ENCODE results near the gene GREB1.

Gene GREB1

DNA sequence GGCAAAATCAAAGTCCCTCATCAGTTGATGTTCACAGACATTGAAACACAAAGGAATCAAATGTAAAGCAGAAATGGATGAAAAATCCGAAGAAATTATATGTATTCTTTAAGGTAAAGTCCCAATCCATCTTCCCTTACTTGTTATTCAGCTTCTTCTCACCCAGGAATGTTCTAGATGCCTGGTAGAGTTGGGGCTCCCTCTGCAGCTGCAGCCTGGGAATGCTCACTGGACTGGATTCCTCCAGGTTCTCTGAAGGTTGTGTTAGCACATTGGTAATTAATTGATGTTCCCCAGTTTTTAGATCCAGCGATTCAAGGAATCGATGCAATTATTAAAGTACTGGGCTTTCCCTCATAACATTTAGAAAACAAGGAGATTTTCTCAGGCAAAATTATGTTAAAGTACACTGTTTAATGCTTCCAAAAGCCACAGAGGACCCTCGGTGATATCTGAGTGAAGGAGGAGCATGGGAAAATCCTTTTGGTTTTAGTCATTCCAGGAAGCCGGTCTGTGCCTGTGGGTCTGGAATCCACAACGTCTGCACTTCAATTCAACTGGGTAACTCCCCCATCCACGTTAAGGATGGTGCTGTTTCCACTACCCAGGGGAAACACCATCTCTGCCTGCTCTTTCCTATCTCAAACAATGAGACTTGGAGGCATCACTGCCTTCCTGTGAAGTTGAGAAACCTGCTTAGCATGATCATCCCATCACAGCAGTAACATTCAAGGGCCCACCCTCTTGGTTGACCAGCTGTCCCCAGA, 114.2 kb downstream of the GREB1 start:
- Histone ChIP-seq H3K9me3 (ENCODE audit: insufficient read depth, low read length) (peaks cover 3% of the 10 kb centered on the region; the same call in 1 of the 2 replicates), H3K4me2 (ENCODE audit: low read depth, low read length, poor library complexity, severe bottlenecking) (no peak overlapping the region), H3K36me3 (ENCODE audit: low read length) (no peaks in the 10 kb centered on the region), H2AFZ (ENCODE audit: low read depth, low read length, severe bottlenecking) (no peak overlapping the region), H3K9ac (ENCODE audit: low read length) (no peak overlapping the region), H3K9me2 (replicated peaks; ENCODE audit: insufficient read depth, low read length) (no peaks in the 10 kb centered on the region), H3K79me2 (ENCODE audit: insufficient read depth, low read length) (no peaks in the 10 kb centered on the region), H4K20me1 (ENCODE audit: low read depth, low read length) (no peaks in the 10 kb centered on the region), H3K4me3 (ENCODE audit: insufficient read depth, low read length, poor library complexity, severe bottlenecking) (no peak overlapping the region), H3K27me3 (ENCODE audit: low read length) (no peaks in the 10 kb centered on the region; the same call in 1 of the 2 replicates), H3K27ac (ENCODE audit: low read depth, low read length) (no peak overlapping the region), H3F3A (ENCODE audit: insufficient read depth) (no peaks in the 10 kb centered on the region)
- TF ChIP-seq EZH2phosphoT487 (conservative IDR thresholded peaks at IDR 0.05; ENCODE audit: low read length), result no peak
- TF ChIP-seq, protein P1, sequence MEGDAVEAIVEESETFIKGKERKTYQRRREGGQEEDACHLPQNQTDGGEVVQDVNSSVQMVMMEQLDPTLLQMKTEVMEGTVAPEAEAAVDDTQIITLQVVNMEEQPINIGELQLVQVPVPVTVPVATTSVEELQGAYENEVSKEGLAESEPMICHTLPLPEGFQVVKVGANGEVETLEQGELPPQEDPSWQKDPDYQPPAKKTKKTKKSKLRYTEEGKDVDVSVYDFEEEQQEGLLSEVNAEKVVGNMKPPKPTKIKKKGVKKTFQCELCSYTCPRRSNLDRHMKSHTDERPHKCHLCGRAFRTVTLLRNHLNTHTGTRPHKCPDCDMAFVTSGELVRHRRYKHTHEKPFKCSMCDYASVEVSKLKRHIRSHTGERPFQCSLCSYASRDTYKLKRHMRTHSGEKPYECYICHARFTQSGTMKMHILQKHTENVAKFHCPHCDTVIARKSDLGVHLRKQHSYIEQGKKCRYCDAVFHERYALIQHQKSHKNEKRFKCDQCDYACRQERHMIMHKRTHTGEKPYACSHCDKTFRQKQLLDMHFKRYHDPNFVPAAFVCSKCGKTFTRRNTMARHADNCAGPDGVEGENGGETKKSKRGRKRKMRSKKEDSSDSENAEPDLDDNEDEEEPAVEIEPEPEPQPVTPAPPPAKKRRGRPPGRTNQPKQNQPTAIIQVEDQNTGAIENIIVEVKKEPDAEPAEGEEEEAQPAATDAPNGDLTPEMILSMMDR (IDR thresholded peaks at IDR 0.05; ENCODE audit: insufficient read depth, low read length, poor library complexity, severe bottlenecking), result no peak

- no peak overlapping the region for H3K4me2 ChIP-seq (ENCODE audit: low read depth, low read length, poor library complexity, severe bottlenecking)
- H3F3A ChIP-seq (ENCODE audit: insufficient read depth), result no peaks in the 10 kb centered on the region
- H3K36me3 ChIP-seq (ENCODE audit: low read length), result no peaks in the 10 kb centered on the region
- H3K4me3 ChIP-seq (ENCODE audit: insufficient read depth, low read length, poor library complexity, severe bottlenecking), result no peak overlapping the region
- no peak overlapping the region for H2AFZ ChIP-seq (ENCODE audit: low read depth, low read length, severe bottlenecking)
- H3K9me2 ChIP-seq (replicated peaks; ENCODE audit: insufficient read depth, low read length), result no peaks in the 10 kb centered on the region
- H3K27ac ChIP-seq (ENCODE audit: low read depth, low read length), result no peak overlapping the region
- H4K20me1 ChIP-seq (ENCODE audit: low read depth, low read length), result no peaks in the 10 kb centered on the region
- no peak for TF ChIP-seq EZH2phosphoT487 (conservative IDR thresholded peaks at IDR 0.05; ENCODE audit: low read length)
- TF ChIP-seq, protein P1 (IDR thresholded peaks at IDR 0.05; ENCODE audit: insufficient read depth, low read length, poor library complexity, severe bottlenecking), result no peak
- peaks cover 3% of the 10 kb centered on the region; the same call in 1 of the 2 replicates for H3K9me3 ChIP-seq (ENCODE audit: insufficient read depth, low read length)
- no peak overlapping the region for H3K9ac ChIP-seq (ENCODE audit: low read length)
- no peaks in the 10 kb centered on the region for H3K79me2 ChIP-seq (ENCODE audit: insufficient read depth, low read length)
- no peaks in the 10 kb centered on the region; the same call in 1 of the 2 replicates for H3K27me3 ChIP-seq (ENCODE audit: low read length)
Observed at GRCh38 chr2:11649093-11649492, 115.2 kb downstream of the GREB1 start.

GRCh38 chr2:11651856-11652548, 118.2 kb downstream of the GREB1 start:
- no peak for TF ChIP-seq EZH2phosphoT487 (conservative IDR thresholded peaks at IDR 0.05; ENCODE audit: low read length)
- TF ChIP-seq, protein P1 (IDR thresholded peaks at IDR 0.05; ENCODE audit: insufficient read depth, low read length, poor library complexity, severe bottlenecking), result no peak
- H3K9me2 ChIP-seq (replicated peaks; ENCODE audit: insufficient read depth, low read length), result no peaks in the 10 kb centered on the region
- no peaks in the 10 kb centered on the region; the same call in 1 of the 2 replicates for H3K27me3 ChIP-seq (ENCODE audit: low read length)
- no peak overlapping the region for H3K4me2 ChIP-seq (ENCODE audit: low read depth, low read length, poor library complexity, severe bottlenecking)
- H2AFZ ChIP-seq (ENCODE audit: low read depth, low read length, severe bottlenecking), result no peak overlapping the region
- H3F3A ChIP-seq (ENCODE audit: insufficient read depth), result no peaks in the 10 kb centered on the region
- no peak overlapping the region for H3K27ac ChIP-seq (ENCODE audit: low read depth, low read length)
- no peak overlapping the region for H3K9ac ChIP-seq (ENCODE audit: low read length)
- H3K4me3 ChIP-seq (ENCODE audit: insufficient read depth, low read length, poor library complexity, severe bottlenecking), result no peak overlapping the region
- H3K79me2 ChIP-seq (ENCODE audit: insufficient read depth, low read length), result no peaks in the 10 kb centered on the region
- peaks cover 3% of the 10 kb centered on the region; the same call in 1 of the 2 replicates for H3K9me3 ChIP-seq (ENCODE audit: insufficient read depth, low read length)
- H4K20me1 ChIP-seq (ENCODE audit: low read depth, low read length), result no peaks in the 10 kb centered on the region
- H3K36me3 ChIP-seq (ENCODE audit: low read length), result no peaks in the 10 kb centered on the region
